Measurements from ENCODE around the gene MCCD1. TPM values are rescaled to one million over a fixed set of nuclear protein-coding genes. Genes with fewer than 3 reads are reported as not detected.
"Not testable (repeated sequence)": the region's sequence is repeated elsewhere in the genome, so short reads cannot be mapped to it uniquely, and the experiment has no call there.

MCCD1 gene
- total and polyA plus RNA-seq, 3 experiments from 2014 or later = not detected

DNA sequence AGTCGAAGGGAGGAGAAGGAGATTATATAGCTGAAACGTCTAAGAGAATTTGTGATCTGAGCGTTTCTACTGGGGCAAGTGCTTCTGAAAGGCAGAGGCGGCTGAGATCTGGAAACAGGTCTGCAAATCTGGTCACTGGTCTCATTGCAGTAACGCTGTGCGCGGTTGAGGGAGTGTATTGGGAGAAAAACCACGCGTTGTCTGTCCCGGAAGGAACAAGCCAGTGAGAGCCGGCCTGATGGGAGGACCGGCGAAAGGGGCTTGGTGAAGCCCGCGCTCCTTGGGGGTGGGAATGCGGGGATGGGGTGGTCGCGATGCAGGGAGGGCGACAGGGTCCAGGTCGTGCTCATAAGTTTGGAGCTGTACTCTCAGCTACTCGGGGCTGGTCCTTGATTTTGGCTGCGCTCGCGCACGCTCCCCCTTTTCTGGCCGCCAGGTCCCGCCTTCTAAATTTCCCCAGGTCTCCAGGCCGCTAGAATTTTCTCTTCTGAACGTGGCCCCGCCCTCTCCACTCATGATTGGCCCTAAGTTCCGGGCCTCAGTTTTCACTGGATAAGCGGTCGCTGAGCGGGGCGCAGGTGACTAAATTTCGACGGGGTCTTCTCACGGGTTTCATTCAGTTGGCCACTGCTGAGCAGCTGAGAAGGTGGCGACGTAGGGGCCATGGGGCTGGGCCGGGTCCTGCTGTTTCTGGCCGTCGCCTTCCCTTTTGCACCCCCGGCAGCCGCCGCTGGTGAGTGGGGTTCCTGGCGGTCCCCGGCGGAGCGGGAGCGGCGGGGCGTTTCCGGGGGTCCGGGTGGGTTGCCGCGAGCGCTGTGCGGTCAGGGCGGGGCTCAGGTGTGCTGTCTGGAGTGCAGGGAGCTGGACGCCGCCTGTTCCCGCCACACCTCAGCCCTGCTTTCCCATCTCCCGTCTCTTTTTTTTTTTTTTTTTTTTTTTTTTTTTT lies 31.0 kb upstream of the MCCD1 start, which contains the start of gene MICB:
MICB (plus strand) TSS at position 615 of the 946 bp plus-strand sequence; CDS start at position 664, 49 bp downstream.
- Mint-ChIP-seq H3K36me3 (peaks cover 0 to 10% (median 0%) of the 10 kb centered on the region in 3 donors), H3K4me1 (peaks cover 68 to 83% (median 80%) of the 10 kb centered on the region in 3 donors), H3K27me3 (no peaks in the 10 kb centered on the region), H3K27ac (peak within 1 kb of the TSS; percentile 76 to 95 (median 94)), H3K9me3 (peaks cover 0 to 2% (median 0%) of the 10 kb centered on the region in 5 donors), H3K4me3 (peak within 1 kb of the TSS; percentile 88 to 96 (median 93))
- CTCF ChIA-PET = interaction anchor here (1.0 to 2.5 kb wide), 4 partner anchors 44 to 101 kb away, joined by 3 to 10 read pairs (median 6); partner anchors contain the start of genes DDX39B and LTB
- POLR2A ChIA-PET = interaction anchor here (0.6 to 2.9 kb wide), 4 partner anchors 41 to 51 kb away, joined by 3 to 18 read pairs (median 6); partner anchors contain the start of genes DDX39B and NFKBIL1
- Histone ChIP-seq H3K4me1 (ENCODE audit: insufficient read depth, low read length) (peaks cover 27% of the 10 kb centered on the region), H3K9me3 (ENCODE audit: low read length) (no peaks in the 10 kb centered on the region), H3K27me3 (ENCODE audit: insufficient read depth, low read length, poor library complexity, severe bottlenecking) (no peaks in the 10 kb centered on the region), H3K4me3 (ENCODE audit: low read length) (peak within 1 kb of the TSS; percentile 84), H3K27ac (ENCODE audit: low read depth, low read length) (peak within 1 kb of the TSS; percentile 70), H3K36me3 (ENCODE audit: insufficient read depth, low read length) (no peaks in the 10 kb centered on the region)
- DNase-seq = peak; percentile 78 to 89 (median 84)

DNA sequence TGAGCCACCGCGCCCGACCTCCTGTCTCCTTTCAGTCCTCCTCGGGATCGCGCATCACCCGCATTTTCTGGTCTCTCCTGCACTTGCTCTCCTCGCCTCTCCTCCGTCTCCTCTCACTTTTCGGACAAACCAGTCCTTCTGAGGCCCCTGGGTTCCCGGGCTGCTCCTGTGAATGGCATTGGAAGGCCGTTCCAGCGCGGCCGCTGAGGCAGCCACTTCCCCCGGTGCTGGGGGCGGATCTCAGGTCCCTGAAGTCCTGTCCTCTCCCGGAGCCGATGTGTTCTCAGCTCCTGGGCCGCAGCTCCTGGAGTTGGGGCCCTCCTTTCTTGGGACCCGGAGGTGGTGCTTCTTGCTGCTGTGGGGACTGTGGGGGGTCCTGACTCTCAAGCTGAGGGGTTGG lies 30.0 kb upstream of the MCCD1 start:
- Histone ChIP-seq H3K36me3 (ENCODE audit: insufficient read depth, low read length) (no peaks in the 10 kb centered on the region), H3K9me3 (ENCODE audit: low read length) (no peaks in the 10 kb centered on the region), H3K27ac (ENCODE audit: low read depth, low read length) (no peak overlapping the region), H3K4me1 (ENCODE audit: insufficient read depth, low read length) (peaks cover 20% of the 10 kb centered on the region), H3K4me3 (ENCODE audit: low read length) (peak overlapping the region; percentile 28), H3K27me3 (ENCODE audit: insufficient read depth, low read length, poor library complexity, severe bottlenecking) (no peaks in the 10 kb centered on the region)
- Mint-ChIP-seq H3K27me3 (no peaks in the 10 kb centered on the region), H3K27ac (peak overlapping the region; percentile 23 to 89 (median 75)), H3K36me3 (peaks cover 0 to 10% (median 0%) of the 10 kb centered on the region in 3 donors), H3K4me1 (peaks cover 65 to 86% (median 82%) of the 10 kb centered on the region in 3 donors), H3K9me3 (peaks cover 0 to 2% (median 0%) of the 10 kb centered on the region in 5 donors), H3K4me3 (peak overlapping the region; percentile 85 to 96 (median 91))
- ChIA-PET CTCF (no interaction called here), POLR2A (interaction anchor here (0.6 to 2.9 kb wide), 3 partner anchors 40 to 50 kb away, joined by 4 to 18 read pairs (median 8); partner anchors contain the start of gene DDX39B)
- DNase-seq = no peak

DNA sequence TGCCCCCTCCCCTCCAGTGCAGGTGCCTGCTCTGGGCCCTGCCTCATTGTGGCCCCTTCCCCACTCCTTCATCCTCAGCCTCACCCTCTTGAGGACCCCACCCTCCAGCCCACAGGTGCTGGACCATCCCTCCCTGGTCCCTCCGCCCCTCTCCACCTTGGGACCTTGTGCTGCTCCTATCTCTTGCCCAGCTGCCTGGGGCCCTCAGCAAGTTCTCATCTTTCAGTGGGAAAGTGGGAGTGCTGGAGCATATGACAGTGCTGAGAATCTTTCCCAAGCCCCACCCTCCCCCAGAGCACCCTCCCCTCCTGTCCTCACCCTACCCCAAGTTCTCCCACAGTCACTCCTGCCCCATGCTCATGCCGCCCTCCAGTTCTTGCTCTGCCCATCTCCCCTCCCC lies 29.1 kb upstream of the MCCD1 start:
- H3K9me3 ChIP-seq (ENCODE audit: low read length); H3K27ac ChIP-seq (ENCODE audit: low read depth, low read length); H3K4me3 ChIP-seq (ENCODE audit: low read length); DNase-seq; H3K9me3 Mint-ChIP-seq; H3K36me3 ChIP-seq (ENCODE audit: insufficient read depth, low read length); H3K36me3 Mint-ChIP-seq; H3K27me3 Mint-ChIP-seq; H3K27me3 ChIP-seq (ENCODE audit: insufficient read depth, low read length, poor library complexity, severe bottlenecking); CTCF ChIA-PET: not testable (repeated sequence)
- H3K4me1 Mint-ChIP-seq = peaks cover 64 to 91% (median 86%) of the 10 kb centered on the region in 3 donors
- H3K4me1 ChIP-seq (ENCODE audit: insufficient read depth, low read length) = peaks cover 19% of the 10 kb centered on the region
- POLR2A ChIA-PET = interaction anchor here (0.6 kb wide), 1 partner anchor 12 kb away, joined by 4 read pairs; no protein-coding TSS in a partner anchor
- peak overlapping the region in 3 of 8 donors; percentile 8 to 47 (median 46) for H3K27ac Mint-ChIP-seq
- peak overlapping the region in 6 of 7 donors; percentile 71 to 94 (median 90) for H3K4me3 Mint-ChIP-seq

DNA sequence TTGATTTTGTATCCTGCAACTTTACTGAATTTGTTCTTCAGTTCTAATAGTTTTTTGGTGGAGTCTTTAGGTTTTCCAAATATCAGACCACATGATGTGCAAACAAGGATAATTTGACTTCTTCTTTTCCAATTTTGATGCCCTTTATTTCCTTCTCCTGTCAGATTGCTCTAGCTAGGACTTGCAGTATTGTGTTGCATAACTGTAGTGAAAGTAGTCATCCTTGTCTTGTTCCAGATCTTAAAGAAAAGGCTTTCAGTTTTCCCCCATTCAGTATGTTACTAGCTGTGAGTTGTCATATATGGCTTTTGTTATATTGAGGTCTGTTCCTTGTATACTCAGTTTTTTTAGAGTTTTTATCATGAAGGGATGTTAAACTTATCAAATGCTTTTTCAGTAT lies 26.2 kb upstream of the MCCD1 start:
- H3K4me1 Mint-ChIP-seq = peaks cover 46 to 72% (median 68%) of the 10 kb centered on the region in 3 donors
- no peak for DNase-seq
- H3K9me3 ChIP-seq (ENCODE audit: low read length) = no peaks in the 10 kb centered on the region

DNA sequence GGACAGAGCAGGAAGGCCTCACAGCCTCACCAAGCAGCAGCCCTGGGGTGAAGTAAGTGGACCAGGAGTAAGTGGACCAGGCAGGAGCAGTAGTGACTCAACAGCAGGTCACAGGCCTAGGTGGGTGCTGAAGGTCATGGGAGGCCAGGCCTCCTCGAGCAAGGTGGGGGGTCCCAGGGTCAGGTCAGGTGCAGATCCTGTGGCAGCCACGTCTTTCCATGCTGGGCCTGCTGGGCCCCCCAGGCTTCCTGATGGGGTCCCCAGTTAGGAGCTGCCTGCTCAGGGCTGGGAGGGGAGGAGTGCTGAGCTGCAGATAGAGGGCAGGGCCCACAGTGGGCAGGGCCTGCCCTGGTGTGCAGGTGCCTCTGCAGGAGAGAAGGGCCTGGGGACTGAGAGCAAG lies 19.7 kb upstream of the MCCD1 start:
- POLR2A ChIA-PET; H3K9me3 ChIP-seq (ENCODE audit: low read length); DNase-seq; H3K4me1 ChIP-seq (ENCODE audit: insufficient read depth, low read length); CTCF ChIA-PET; H3K27me3 Mint-ChIP-seq; H3K4me3 Mint-ChIP-seq; H3K27ac ChIP-seq (ENCODE audit: low read depth, low read length); H3K27me3 ChIP-seq (ENCODE audit: insufficient read depth, low read length, poor library complexity, severe bottlenecking); H3K4me3 ChIP-seq (ENCODE audit: low read length); H3K9me3 Mint-ChIP-seq: not testable (repeated sequence)
- peak overlapping the region in 3 of 8 donors; percentile 7 to 67 (median 47) for H3K27ac Mint-ChIP-seq
- peaks cover 32% of the 10 kb centered on the region for H3K36me3 ChIP-seq (ENCODE audit: insufficient read depth, low read length)
- H3K36me3 Mint-ChIP-seq = peaks cover 6 to 67% (median 8%) of the 10 kb centered on the region in 3 donors
- peaks cover 7 to 14% (median 13%) of the 10 kb centered on the region in 3 donors for H3K4me1 Mint-ChIP-seq

More for the DNA sequence above, 26.2 kb upstream of the MCCD1 start:
- H3K36me3 ChIP-seq (ENCODE audit: insufficient read depth, low read length) = peaks cover 25% of the 10 kb centered on the region
- peaks cover 9% of the 10 kb centered on the region for H3K4me1 ChIP-seq (ENCODE audit: insufficient read depth, low read length)
- no peak overlapping the region for H3K27ac ChIP-seq (ENCODE audit: low read depth, low read length)
- Mint-ChIP-seq H3K27ac (peak overlapping the region in 7 of 8 donors; percentile 13 to 88 (median 42)), H3K36me3 (peaks cover 2 to 33% (median 8%) of the 10 kb centered on the region in 3 donors), H3K9me3 (peaks cover 0 to 2% (median 0%) of the 10 kb centered on the region in 5 donors), H3K4me3 (peak overlapping the region in 1 of 7 donors; percentile 68), H3K27me3 (no peaks in the 10 kb centered on the region)
- ChIA-PET POLR2A (no interaction called here), CTCF (interaction anchor here (1.3 kb wide), 1 partner anchor 8 kb away, joined by 3 read pairs; no protein-coding TSS in a partner anchor)
- H3K4me3 ChIP-seq (ENCODE audit: low read length) = no peak overlapping the region
- no peaks in the 10 kb centered on the region for H3K27me3 ChIP-seq (ENCODE audit: insufficient read depth, low read length, poor library complexity, severe bottlenecking)

DNA sequence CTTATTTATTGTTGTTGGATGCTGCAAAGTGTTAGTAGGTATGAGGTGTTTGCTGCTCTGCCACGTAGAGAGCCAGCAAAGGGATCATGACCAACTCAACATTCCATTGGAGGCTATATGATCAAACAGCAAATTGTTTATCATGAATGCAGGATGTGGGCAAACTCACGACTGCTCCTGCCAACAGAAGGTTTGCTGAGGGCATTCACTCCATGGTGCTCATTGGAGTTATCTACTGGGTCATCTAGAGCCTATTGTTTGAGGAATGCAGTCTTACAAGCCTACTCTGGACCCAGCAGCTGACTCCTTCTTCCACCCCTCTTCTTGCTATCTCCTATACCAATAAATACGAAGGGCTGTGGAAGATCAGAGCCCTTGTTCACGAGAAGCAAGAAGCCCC lies 18.8 kb upstream of the MCCD1 start:
- H3K9me3 ChIP-seq (ENCODE audit: low read length) = no peaks in the 10 kb centered on the region
- DNase-seq = no peak
- no peak overlapping the region for H3K4me3 ChIP-seq (ENCODE audit: low read length)
- no peaks in the 10 kb centered on the region for H3K9me3 Mint-ChIP-seq
- peaks cover 32% of the 10 kb centered on the region for H3K36me3 ChIP-seq (ENCODE audit: insufficient read depth, low read length)
- CTCF ChIA-PET = interaction anchor here (1.2 kb wide), 1 partner anchor 15 kb away, joined by 3 read pairs; no protein-coding TSS in a partner anchor
- H3K27ac ChIP-seq (ENCODE audit: low read depth, low read length) = no peak overlapping the region
- H3K36me3 Mint-ChIP-seq = peaks cover 6 to 64% (median 8%) of the 10 kb centered on the region in 3 donors
- peaks cover 4 to 7% (median 7%) of the 10 kb centered on the region in 3 donors for H3K4me1 Mint-ChIP-seq
- H3K27me3 ChIP-seq (ENCODE audit: insufficient read depth, low read length, poor library complexity, severe bottlenecking) = no peaks in the 10 kb centered on the region
- peak overlapping the region in 2 of 8 donors; percentile 3 to 29 for H3K27ac Mint-ChIP-seq
- no peak overlapping the region for H3K4me3 Mint-ChIP-seq
- POLR2A ChIA-PET = no interaction called here
- peaks cover 0 to 2% of the 10 kb centered on the region in 2 donors for H3K27me3 Mint-ChIP-seq
- H3K4me1 ChIP-seq (ENCODE audit: insufficient read depth, low read length) = no peaks in the 10 kb centered on the region

DNA sequence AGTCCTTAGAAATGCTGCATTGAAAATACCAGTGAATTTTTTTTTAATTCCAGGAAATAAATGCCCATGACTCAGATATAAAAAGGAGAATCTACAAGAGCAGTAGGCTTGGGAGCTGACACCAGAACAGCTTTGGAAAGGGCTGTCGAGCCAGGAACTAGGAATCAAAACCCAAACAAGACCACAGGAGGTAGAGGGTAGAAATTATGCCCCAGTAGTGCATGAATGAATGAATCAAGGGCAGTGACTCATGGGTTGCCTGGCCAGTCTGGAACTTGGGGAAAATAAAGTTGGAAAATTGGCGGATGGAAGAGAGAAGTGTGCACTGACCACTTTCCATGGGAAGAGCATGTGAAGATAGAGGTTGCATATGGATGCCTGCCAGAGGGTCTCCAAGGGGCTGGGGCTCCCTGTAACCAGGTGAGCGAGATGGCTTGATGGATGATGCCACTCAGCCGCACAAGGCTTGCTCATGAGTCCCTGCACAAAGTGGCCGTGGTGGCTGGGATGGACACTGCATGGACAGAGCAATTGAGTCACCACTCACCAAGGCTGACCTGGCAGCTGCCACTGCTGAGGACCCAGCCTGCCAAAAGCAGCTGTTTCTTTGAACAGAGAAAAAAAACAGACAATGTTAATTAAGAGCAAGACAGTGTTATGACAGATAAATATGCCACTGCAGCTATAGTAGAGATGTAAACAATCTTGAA lies 15.2 kb upstream of the MCCD1 start:
- no peak for DNase-seq
- Histone ChIP-seq H3K4me3 (ENCODE audit: low read length) (no peak overlapping the region), H3K9me3 (ENCODE audit: low read length) (no peaks in the 10 kb centered on the region), H3K27ac (ENCODE audit: low read depth, low read length) (no peak overlapping the region), H3K4me1 (ENCODE audit: insufficient read depth, low read length) (no peaks in the 10 kb centered on the region), H3K27me3 (ENCODE audit: insufficient read depth, low read length, poor library complexity, severe bottlenecking) (no peaks in the 10 kb centered on the region), H3K36me3 (ENCODE audit: insufficient read depth, low read length) (peaks cover 3% of the 10 kb centered on the region)
- H3K4me1 Mint-ChIP-seq = no peaks in the 10 kb centered on the region
- peaks cover 2 to 8% of the 10 kb centered on the region in 2 donors for H3K27me3 Mint-ChIP-seq
- ChIA-PET CTCF (no interaction called here), POLR2A (interaction anchor here (0.9 kb wide), 1 partner anchor 19 kb away, joined by 3 read pairs; no protein-coding TSS in a partner anchor)
- H3K36me3 Mint-ChIP-seq = peaks cover 0 to 29% (median 2%) of the 10 kb centered on the region in 3 donors
- no peak overlapping the region for H3K27ac Mint-ChIP-seq
- H3K9me3 Mint-ChIP-seq = no peaks in the 10 kb centered on the region
- H3K4me3 Mint-ChIP-seq = no peak overlapping the region

Measured in CD8-positive, alpha-beta memory T cell (primary cell).